Effector CD4-positive, alpha-beta T cell (primary cell): ENCODE data around the gene ATL1.
"Not testable (repeated sequence)": the region's sequence is repeated elsewhere in the genome, so short reads cannot be mapped to it uniquely, and the experiment has no call there.

ENCODE experiments used
- DNase-seq: peaks from one replicate; pipeline ENCODE4 v3.0.0-alpha.2; 2020

The ATL1 gene

GRCh38 chr14:50659327-50659974 lies 99.5 kb downstream of the ATL1 start:
- DNase-seq: no peak

GRCh38 chr14:50664579-50664978 lies 104.6 kb downstream of the ATL1 start:
- not testable (repeated sequence) for DNase-seq

- DNase-seq: not testable (repeated sequence)
Measured at GRCh38 chr14:50665300-50665699, 105.4 kb downstream of the ATL1 start.

GRCh38 chr14:50666772-50667683 lies 107.1 kb downstream of the ATL1 start:
- peak; percentile 25 for DNase-seq

- peak; percentile 4 for DNase-seq
Measured at GRCh38 chr14:50667684-50667995, 107.7 kb downstream of the ATL1 start.

- DNase-seq: peak; percentile 23
Measured at GRCh38 chr14:50667996-50668825, 108.3 kb downstream of the ATL1 start, which contains the start of gene SAV1. Gene SAV1, minus strand, starts transcription at chr14:50668306. Its CDS starts 339 bp downstream, at chr14:50667967.

GRCh38 chr14:50668826-50669143 lies 108.8 kb downstream of the ATL1 start:
- no peak for DNase-seq

- no peak for DNase-seq
Measured at GRCh38 chr14:50669441-50669986, 109.6 kb downstream of the ATL1 start.

GRCh38 chr14:50670196-50670865 lies 110.4 kb downstream of the ATL1 start:
- DNase-seq: no peak

- DNase-seq: no peak
Measured at GRCh38 chr14:50670866-50671256, 110.9 kb downstream of the ATL1 start.

- no peak for DNase-seq
Measured at GRCh38 chr14:50675597-50675996, 115.7 kb downstream of the ATL1 start.

GRCh38 chr14:50676814-50677516 lies 117.0 kb downstream of the ATL1 start:
- no peak for DNase-seq

- DNase-seq: no peak
Measured at GRCh38 chr14:50677527-50678063, 117.7 kb downstream of the ATL1 start.

- no peak for DNase-seq
Measured at GRCh38 chr14:50678163-50678562, 118.2 kb downstream of the ATL1 start.

GRCh38 chr14:50679674-50680073 lies 119.7 kb downstream of the ATL1 start:
- no peak for DNase-seq
